Spinal cord (tissue), 10 donors: ENCODE results near the gene RPS27L. TPM values are rescaled to one million over a fixed set of nuclear protein-coding genes. Genes with fewer than 3 reads are reported as not detected.
A peak's percentile ranks its signal among the peaks of the same experiment; 100 is the strongest.

Experiments
- DNase-seq, 6 donors: peaks; one replicate each; pipeline versions ENCODE4 v3.0.0 to v3.0.0-alpha.2; 2013 to 2015; ENCODE audit warnings: low spot score in 6 of 6, low read depth in 4 of 6
- H3K27ac ChIP-seq: one replicate; pipeline ENCODE4 v1.5.1; 2013; ENCODE audit warnings: low read depth, low read length, control low read depth
- H3K27me3 ChIP-seq: one replicate; pipeline ENCODE4 v1.6.1; 2013; ENCODE audit warnings: low read length; ENCODE audit not compliant: control insufficient read depth, insufficient read depth
- H3K36me3 ChIP-seq: one replicate; pipeline ENCODE4 v1.6.1; 2013; ENCODE audit warnings: low read length; ENCODE audit not compliant: control insufficient read depth, insufficient read depth
- H3K4me1 ChIP-seq: one replicate; pipeline ENCODE4 v1.6.1; 2013; ENCODE audit warnings: low read length; ENCODE audit not compliant: control insufficient read depth, insufficient read depth
- H3K4me3 ChIP-seq: one replicate; pipeline ENCODE4 v1.5.1; 2013; ENCODE audit warnings: low read depth, low read length, control low read depth
- H3K9me3 ChIP-seq: one replicate; pipeline ENCODE4 v1.6.1; 2013; ENCODE audit warnings: low read length; ENCODE audit not compliant: control insufficient read depth, insufficient read depth
- WGBS: methylation state at CpG from one replicate; pipeline ENCODE4 v1.1.5; 2013; ENCODE audit warnings: missing lambda C conversion rate; ENCODE audit not compliant: insufficient coverage; 5-methylcytosine and 5-hydroxymethylcytosine counted together
- polyA plus RNA-seq, 2 donors: library from polyadenylated mRNA; unstranded; fragments of 120-200 nt; gene quantifications; one replicate each; pipeline ENCODE4 v1.2.1, GENCODE V29; 2013; ENCODE audit not compliant: insufficient read length in 2 of 2
- total RNA-seq, 2 donors: library from RNA; depleted of rRNA in 1 of 2; stranded (reverse); fragments of 120-200 nt in 1 of 2; fragments of >200 nt in 1 of 2; gene quantifications; one replicate each; pipeline versions ENCODE4 v1.2.3 to v1.2.4, GENCODE V29; 2013 to 2014
- donor health status: healthy.

The RPS27L gene
- total and polyA plus RNA-seq, 4 donors = 86.2 to 111 (median 90.5) TPM

- H3K9me3 ChIP-seq = no peaks in the 10 kb centered on the region
- no peak overlapping the region for H3K4me3 ChIP-seq
- no peak overlapping the region for H3K27ac ChIP-seq
- peaks cover 11% of the 10 kb centered on the region for H3K4me1 ChIP-seq
- DNase-seq = peak in 1 of 6 donors; percentile 42
- H3K27me3 ChIP-seq = no peaks in the 10 kb centered on the region
- no peaks in the 10 kb centered on the region for H3K36me3 ChIP-seq
- 57% methylated on average over 1 of the region's 2 CpGs for WGBS
These were observed 12.5 kb upstream of the RPS27L start for GRCh38 chr15:63169788-63170187.

DNA sequence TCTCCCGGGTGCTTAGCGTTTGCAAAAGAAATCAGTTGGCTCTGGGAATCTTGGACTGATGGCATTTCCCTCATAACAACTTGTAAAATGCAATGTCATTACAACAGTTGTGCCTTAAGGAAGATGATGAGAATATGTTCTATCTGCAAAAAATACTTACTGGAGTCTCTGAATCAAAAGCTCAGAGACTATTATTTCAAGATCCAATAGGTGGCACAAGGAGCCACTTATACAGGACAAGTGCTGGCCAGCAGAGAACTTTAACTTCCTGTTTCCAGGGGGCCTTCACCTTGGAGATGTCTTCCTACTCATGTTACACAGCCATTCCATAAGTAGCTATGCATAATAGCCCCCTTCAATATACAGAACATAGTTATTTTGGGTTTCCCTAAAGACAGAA lies 8.9 kb upstream of the RPS27L start:
- Histone ChIP-seq H3K4me1 (peaks cover 7% of the 10 kb centered on the region), H3K4me3 (no peak overlapping the region), H3K36me3 (no peaks in the 10 kb centered on the region), H3K27me3 (no peaks in the 10 kb centered on the region), H3K9me3 (no peaks in the 10 kb centered on the region), H3K27ac (no peak overlapping the region)
- no peak for DNase-seq
- 80% methylated on average over 2 of the region's 2 CpGs for WGBS

GRCh38 chr15:63165166-63165859 lies 8.0 kb upstream of the RPS27L start:
- H3K27me3 ChIP-seq = no peaks in the 10 kb centered on the region
- H3K4me1 ChIP-seq = peaks cover 7% of the 10 kb centered on the region
- 100% methylated on average over 2 of the region's 6 CpGs for WGBS
- H3K36me3 ChIP-seq = no peaks in the 10 kb centered on the region
- DNase-seq = no peak
- no peak overlapping the region for H3K27ac ChIP-seq
- H3K4me3 ChIP-seq = no peak overlapping the region
- no peaks in the 10 kb centered on the region for H3K9me3 ChIP-seq

- Histone ChIP-seq H3K4me1 (peaks cover 5% of the 10 kb centered on the region), H3K27me3 (no peaks in the 10 kb centered on the region), H3K4me3 (no peak overlapping the region), H3K27ac (no peak overlapping the region), H3K9me3 (no peaks in the 10 kb centered on the region), H3K36me3 (no peaks in the 10 kb centered on the region)
- WGBS = 42% methylated on average over 2 of the region's 4 CpGs
- DNase-seq = no peak
These were observed 5.9 kb upstream of the RPS27L start for GRCh38 chr15:63163217-63163616.

- Histone ChIP-seq H3K4me3 (no peak overlapping the region), H3K9me3 (no peaks in the 10 kb centered on the region), H3K27ac (no peak overlapping the region), H3K36me3 (no peaks in the 10 kb centered on the region), H3K4me1 (peaks cover 9% of the 10 kb centered on the region), H3K27me3 (no peaks in the 10 kb centered on the region)
- DNase-seq = no peak
These were observed 3.4 kb upstream of the RPS27L start for GRCh38 chr15:63160638-63161037.

GRCh38 chr15:63157891-63158431 lies 684 bp upstream of the RPS27L start:
- DNase-seq = peak in 3 of 6 donors; percentile 43 to 79 (median 78)
- WGBS = 5% methylated on average over 7 of the region's 18 CpGs

GRCh38 chr15:63156755-63157117 lies 541 bp downstream of the RPS27L start:
- Histone ChIP-seq H3K9me3 (no peaks in the 10 kb centered on the region), H3K4me1 (peaks cover 13% of the 10 kb centered on the region), H3K27me3 (no peaks in the 10 kb centered on the region), H3K4me3 (peak overlapping the region; percentile 97), H3K36me3 (no peaks in the 10 kb centered on the region), H3K27ac (peak overlapping the region; percentile 98)
- peak in 2 of 6 donors; percentile 51 to 66 for DNase-seq
- WGBS = 0% methylated on average over 14 of the region's 16 CpGs

More at GRCh38 chr15:63157891-63158431, 684 bp upstream of the RPS27L start:
- Histone ChIP-seq H3K36me3 (no peaks in the 10 kb centered on the region), H3K9me3 (no peaks in the 10 kb centered on the region), H3K27me3 (no peaks in the 10 kb centered on the region), H3K27ac (peak overlapping the region; percentile 98), H3K4me3 (peak overlapping the region; percentile 97), H3K4me1 (peaks cover 13% of the 10 kb centered on the region)

DNA sequence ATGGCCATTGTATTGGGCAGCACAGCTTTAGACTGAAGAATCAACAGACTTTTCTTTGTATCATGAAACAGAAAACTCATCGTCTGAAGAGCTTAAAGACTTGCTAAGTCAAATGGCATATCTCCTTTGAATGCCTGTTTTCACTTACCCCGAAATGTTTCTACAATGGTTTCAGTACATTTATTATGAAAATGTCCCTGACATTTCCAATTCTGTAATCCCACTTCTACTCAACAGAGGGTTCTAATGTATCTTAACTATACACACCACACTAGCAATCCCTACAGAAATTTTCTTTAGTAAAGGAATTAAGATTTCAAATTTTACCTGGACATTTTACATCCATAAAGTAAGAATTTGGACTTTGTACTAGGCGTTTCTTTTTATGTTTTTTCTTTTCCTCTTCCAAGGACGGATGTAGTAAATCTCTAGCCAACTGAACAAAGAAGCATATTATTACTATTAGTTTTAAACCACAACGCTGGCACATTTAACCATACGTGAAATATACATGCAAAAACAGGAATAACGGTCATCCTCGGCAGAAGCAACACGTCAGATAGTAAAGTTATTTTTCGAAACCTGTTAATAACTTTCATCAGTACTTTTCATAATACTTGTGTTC lies 1.1 kb downstream of the RPS27L start:
- Histone ChIP-seq H3K9me3 (no peaks in the 10 kb centered on the region), H3K27me3 (no peaks in the 10 kb centered on the region), H3K4me1 (peaks cover 13% of the 10 kb centered on the region), H3K36me3 (peaks cover 3% of the 10 kb centered on the region), H3K4me3 (peak overlapping the region; percentile 97), H3K27ac (peak overlapping the region; percentile 98)
- WGBS = 17% methylated on average over 5 of the region's 10 CpGs
- DNase-seq = peak in 2 of 6 donors; percentile 27 to 35

- Histone ChIP-seq H3K4me3 (no peak overlapping the region), H3K4me1 (peaks cover 13% of the 10 kb centered on the region), H3K27me3 (no peaks in the 10 kb centered on the region), H3K27ac (no peak overlapping the region), H3K36me3 (peaks cover 4% of the 10 kb centered on the region), H3K9me3 (no peaks in the 10 kb centered on the region)
- peak in 1 of 6 donors; percentile 14 for DNase-seq
- no CpG with 5 or more reads among the region's 3 CpGs for WGBS
These were observed 1.8 kb downstream of the RPS27L start for GRCh38 chr15:63155486-63155885.

- no peaks in the 10 kb centered on the region for H3K9me3 ChIP-seq
- no peaks in the 10 kb centered on the region for H3K27me3 ChIP-seq
- WGBS = 100% methylated on average over 1 of the region's 1 CpG
- DNase-seq = no peak
- peaks cover 3% of the 10 kb centered on the region for H3K4me1 ChIP-seq
- H3K27ac ChIP-seq = no peak overlapping the region
- H3K36me3 ChIP-seq = peaks cover 19% of the 10 kb centered on the region
- no peak overlapping the region for H3K4me3 ChIP-seq
These were observed 5.6 kb downstream of the RPS27L start for GRCh38 chr15:63151665-63152064.
